Subcutaneous preadipocyte (primary cell): Measurements from ENCODE around the gene ANO10. TPM values are rescaled to one million over a fixed set of nuclear protein-coding genes. Genes with fewer than 3 reads are reported as not detected.

Experiments used
- small RNA-seq: library from RNA; depleted of rRNA; stranded (forward); fragments of <200 nt; gene quantifications from one replicate; pipeline ENCODE3, GENCODE V24; 2012
- total RNA-seq: library from RNA; depleted of rRNA; stranded (reverse); fragments of >200 nt; gene quantifications from 2 replicates; pipeline ENCODE4 v1.2.3, GENCODE V29; 2012

Gene ANO10
- 23.1 and 25.6 TPM in 2 replicates for total RNA-seq

DNA sequence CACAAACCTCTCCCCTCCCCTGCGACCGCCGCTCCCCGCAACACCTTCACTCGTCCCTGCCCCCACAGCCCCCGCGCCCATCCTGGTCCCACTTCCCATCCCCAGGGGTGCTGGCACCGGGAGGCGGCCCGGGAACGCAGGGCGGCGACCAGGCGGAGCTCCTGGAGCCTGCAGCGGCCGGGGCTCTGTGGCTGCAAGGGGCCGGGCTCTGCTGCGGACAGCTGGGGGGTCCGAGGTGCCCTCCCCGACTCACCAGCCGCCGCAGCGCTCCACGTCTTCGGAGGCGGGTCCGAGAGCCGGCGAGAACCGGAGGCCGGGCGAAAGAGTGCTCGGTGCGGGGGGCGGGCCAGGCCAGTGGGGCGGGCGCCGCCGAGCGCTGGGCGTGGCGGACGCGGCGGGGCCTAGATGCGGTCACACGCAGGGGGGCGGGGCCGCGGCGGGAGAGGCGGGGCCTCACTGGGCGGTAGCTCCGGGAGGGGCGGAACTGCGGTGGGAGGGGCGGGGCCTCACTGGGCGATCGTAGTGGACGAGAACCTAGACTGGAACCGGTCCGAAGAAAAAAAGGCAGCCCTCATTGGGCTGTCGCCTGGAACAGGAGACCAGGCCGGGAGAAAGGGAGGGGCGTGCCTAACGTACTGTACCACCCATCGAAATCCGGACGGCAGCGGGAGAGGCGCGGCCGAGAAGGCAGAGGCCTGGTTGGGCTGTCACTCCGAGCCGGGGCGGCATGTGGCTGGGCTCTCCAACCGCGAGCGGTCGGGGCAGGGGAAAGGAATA, at the start of gene ANO10:
TSS of gene ANO10 (minus strand) at position 356 of the 777 bp plus-strand sequence. CDS start 16,159 bp downstream, outside the sequence.

Small RNAs within 50 kb of the gene (small RNA-seq; reads per million reads assigned to genes)
- gene RF00019: not detected

Other genes starting within 250 kb of the ANO10 start
- gene ABHD5, start 68.9 kb upstream of the ANO10 start, total RNA-seq: 16.9 and 28.9 TPM in 2 replicates